PC-3 (cell line): ENCODE measurements around the gene DAP3. TPM values are rescaled to one million over a fixed set of nuclear protein-coding genes. Genes with fewer than 3 reads are reported as not detected.
A peak's percentile ranks its signal among the peaks of the same experiment; 100 is the strongest.
"Not testable (repeated sequence)": the region's sequence is repeated elsewhere in the genome, so short reads cannot be mapped to it uniquely, and the experiment has no call there.

Experiments used
- ATAC-seq: fragments of 200-7000 bp; cut with Tn5 transposase; 2 replicates; pipeline ENCODE4 v1.9.1; 2020; ENCODE audit warnings: mild to moderate bottlenecking, moderate library complexity
- BruUV-seq: library from RNA; stranded (reverse); fragments of 400-500 nt; replicated peaks from 2 replicates; lab custom pipeline; 2021; lab: Mats Ljungman, UMichigan
- CTCF ChIA-PET: fragments of 300-600 bp; sonication (Branson Sonifier 250); formaldehyde crosslinking; loops from one replicate; lab custom pipeline; 2022; ENCODE audit warnings: antibody characterized with exemption; lab: Charles Lee
- POLR2A ChIA-PET: fragments of 300-600 bp; sonication (Branson Sonifier 250); formaldehyde crosslinking; loops from one replicate; lab custom pipeline; 2022; ENCODE audit warnings: antibody characterized with exemption; ENCODE audit not compliant: unreplicated experiment; lab: Charles Lee
- DNase-seq: peaks from one replicate; pipeline ENCODE4 v3.0.0-alpha.2; 2015
- H2AFZ ChIP-seq: fragments of 300-600 bp; sonication (generic); 2 replicates; pipeline ENCODE4 v1.6.0; 2016; ENCODE audit warnings: antibody characterized with exemption, low read length
- H3F3A ChIP-seq: fragments of 300-600 bp; sonication (generic); one replicate; pipeline ENCODE4 v1.6.0; 2017; ENCODE audit warnings: antibody characterized with exemption, low read length, control low read depth, mild to moderate bottlenecking; ENCODE audit not compliant: unreplicated experiment
- H3K27ac ChIP-seq: fragments of 300-600 bp; sonication (generic); 2 replicates; pipeline ENCODE4 v1.5.1; 2016; ENCODE audit warnings: mild to moderate bottlenecking, low read length
- H3K27me3 ChIP-seq: fragments of 300-600 bp; sonication (generic); 2 replicates; pipeline ENCODE4 v1.6.1; 2016; ENCODE audit warnings: low read length, mixed read lengths
- H3K36me3 ChIP-seq: fragments of 300-600 bp; sonication (generic); 2 replicates; pipeline ENCODE4 v1.6.1; 2016; ENCODE audit warnings: low read depth, mixed run types, low read length, mixed read lengths
- H3K4me1 ChIP-seq: fragments of 300-600 bp; sonication (generic); 2 replicates; pipeline ENCODE4 v1.5.1; 2016; ENCODE audit warnings: low read length; ENCODE audit not compliant: insufficient read depth
- H3K4me2 ChIP-seq: fragments of 300-600 bp; sonication (generic); 2 replicates; pipeline ENCODE4 v1.6.0; 2016; ENCODE audit warnings: low read length
- H3K4me3 ChIP-seq: fragments of 300-600 bp; sonication (generic); 2 replicates; pipeline ENCODE4 v1.5.1; 2016; ENCODE audit warnings: mild to moderate bottlenecking, low read length, mixed read lengths
- H3K79me2 ChIP-seq: fragments of 300-600 bp; sonication (generic); 2 replicates; pipeline ENCODE4 v1.6.1; 2017; ENCODE audit warnings: low read length, mixed read lengths
- H3K9ac ChIP-seq: fragments of 300-600 bp; sonication (generic); 2 replicates; pipeline ENCODE4 v1.6.0; 2016; ENCODE audit warnings: mild to moderate bottlenecking, low read length
- H3K9me2 ChIP-seq: fragments of 300-600 bp; sonication (generic); replicated peaks from 2 replicates; pipeline ENCODE4 v1.6.1; 2016; ENCODE audit warnings: mixed run types, low read length, mixed read lengths
- H3K9me3 ChIP-seq: fragments of 300-600 bp; sonication (generic); 2 replicates; pipeline ENCODE4 v1.6.1; 2016; ENCODE audit warnings: low read length, mixed read lengths
- H4K20me1 ChIP-seq: fragments of 300-600 bp; sonication (generic); 2 replicates; pipeline ENCODE4 v1.6.1; 2016; ENCODE audit warnings: low read length, mixed read lengths
- EZH2 ChIP-seq: fragments of 300-600 bp; sonication (generic); IDR thresholded peaks from one replicate; pipeline ENCODE4 v1.6.1; 2017; ENCODE audit warnings: antibody characterized with exemption, mild to moderate bottlenecking, low read length; ENCODE audit not compliant: unreplicated experiment
- EZH2phosphoT487 ChIP-seq: fragments of 300-600 bp; sonication (generic); IDR thresholded peaks from 2 replicates; pipeline ENCODE4 v1.6.1; 2018; ENCODE audit warnings: mild to moderate bottlenecking, antibody characterized with exemption, low read length, borderline replicate concordance
- intact Hi-C: fragments of 100-400 bp; cut with micrococcal nuclease; formaldehyde crosslinking; loops from 2 replicates; pipeline ENCODE4 v1.9.0; 2023
- total RNA-seq: library from RNA; depleted of rRNA; stranded (reverse); fragments of >200 nt; gene quantifications from 2 replicates; pipeline ENCODE4 v1.2.3, GENCODE V29; 2014
- TF ChIP-seq, protein P1 (sequence below): fragments of 300-600 bp; sonication (generic); conservative IDR thresholded peaks from 2 replicates; pipeline ENCODE4 v1.5.1; 2017; ENCODE audit warnings: antibody characterized with exemption, low read depth, mild to moderate bottlenecking, low read length

The DAP3 gene
- total RNA-seq, 1 experiment from 2014 or later = 144 TPM

DNA sequence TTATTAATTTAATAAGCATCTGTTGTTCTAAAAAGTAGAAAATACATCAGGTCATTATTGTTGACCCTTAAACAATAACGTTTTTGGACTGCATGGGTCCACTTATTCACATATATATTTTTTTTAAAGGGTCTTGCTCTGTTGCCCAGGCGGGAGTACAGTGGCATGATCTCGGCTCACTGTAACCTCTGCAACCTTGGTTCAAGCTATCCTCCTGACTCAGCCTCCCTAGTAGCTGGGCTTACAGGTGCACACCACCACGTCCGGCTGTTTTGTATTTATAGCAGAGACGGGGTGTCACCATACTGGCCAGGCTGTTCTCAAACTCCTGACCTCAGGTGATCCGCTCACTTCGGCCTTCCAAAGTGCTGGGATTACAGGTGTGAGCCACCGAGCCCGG is 53.0 kb downstream of the DAP3 start:
- POLR2A ChIA-PET = no interaction called here
- ATAC-seq = no peak

DNA sequence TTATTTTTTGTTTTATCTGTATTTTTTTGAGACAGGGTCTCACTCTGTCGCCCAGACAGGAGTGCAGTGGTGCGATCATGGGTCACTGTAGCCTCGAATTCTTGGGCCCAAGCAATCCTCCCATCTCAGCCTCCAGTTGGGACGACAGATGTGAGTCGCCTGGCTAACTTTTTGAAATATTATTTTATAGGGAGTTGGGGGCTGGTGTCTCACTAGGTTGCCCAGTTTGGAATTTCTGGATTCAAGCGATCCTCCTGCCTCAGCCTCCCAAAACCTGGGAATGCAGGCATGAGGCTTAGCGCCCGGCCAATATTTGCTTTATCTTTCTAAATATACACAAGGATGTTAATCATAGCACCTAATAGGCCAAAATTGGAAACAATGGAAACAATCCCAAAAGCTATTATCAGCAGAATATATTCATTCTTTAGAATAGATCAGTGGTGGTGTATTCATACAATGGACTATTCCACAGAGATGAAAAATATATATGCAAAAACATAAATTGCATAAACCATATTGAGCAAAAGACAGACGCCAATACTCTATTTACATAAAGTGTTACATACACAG is 55.9 kb downstream of the DAP3 start:
- peak overlapping the region; percentile 37 for H3K27ac ChIP-seq
- no peaks in the 10 kb centered on the region for H3K9me3 ChIP-seq
- POLR2A ChIA-PET = no interaction called here
- peak overlapping the region; percentile 75 for H3K9ac ChIP-seq
- H3K4me3 ChIP-seq = peak overlapping the region; percentile 70
- CTCF ChIA-PET = no interaction called here
- DNase-seq (peak; percentile 21), ATAC-seq (no peak; the same call in 1 of the 2 replicates)
- 0 out of 2 replicates have a peak, but pooled peaks cover 4% of the 10 kb centered on the region for H3K4me1 ChIP-seq
- no peaks in the 10 kb centered on the region for H3K79me2 ChIP-seq
- no peaks in the 10 kb centered on the region for H3F3A ChIP-seq
- TF ChIP-seq, protein P1, sequence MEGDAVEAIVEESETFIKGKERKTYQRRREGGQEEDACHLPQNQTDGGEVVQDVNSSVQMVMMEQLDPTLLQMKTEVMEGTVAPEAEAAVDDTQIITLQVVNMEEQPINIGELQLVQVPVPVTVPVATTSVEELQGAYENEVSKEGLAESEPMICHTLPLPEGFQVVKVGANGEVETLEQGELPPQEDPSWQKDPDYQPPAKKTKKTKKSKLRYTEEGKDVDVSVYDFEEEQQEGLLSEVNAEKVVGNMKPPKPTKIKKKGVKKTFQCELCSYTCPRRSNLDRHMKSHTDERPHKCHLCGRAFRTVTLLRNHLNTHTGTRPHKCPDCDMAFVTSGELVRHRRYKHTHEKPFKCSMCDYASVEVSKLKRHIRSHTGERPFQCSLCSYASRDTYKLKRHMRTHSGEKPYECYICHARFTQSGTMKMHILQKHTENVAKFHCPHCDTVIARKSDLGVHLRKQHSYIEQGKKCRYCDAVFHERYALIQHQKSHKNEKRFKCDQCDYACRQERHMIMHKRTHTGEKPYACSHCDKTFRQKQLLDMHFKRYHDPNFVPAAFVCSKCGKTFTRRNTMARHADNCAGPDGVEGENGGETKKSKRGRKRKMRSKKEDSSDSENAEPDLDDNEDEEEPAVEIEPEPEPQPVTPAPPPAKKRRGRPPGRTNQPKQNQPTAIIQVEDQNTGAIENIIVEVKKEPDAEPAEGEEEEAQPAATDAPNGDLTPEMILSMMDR = no peak
- no peak for TF ChIP-seq EZH2phosphoT487
- TF ChIP-seq EZH2 = no peak
- H3K36me3 ChIP-seq = no peaks in the 10 kb centered on the region
- H2AFZ ChIP-seq = peak overlapping the region; percentile 77
- intact Hi-C loops = loop anchor here (5.0 kb wide), 1 partner anchor 188 kb away; the partner anchor contains the start of gene KHDC4
- no peaks in the 10 kb centered on the region for H3K9me2 ChIP-seq
- H4K20me1 ChIP-seq = no peaks in the 10 kb centered on the region
- peak overlapping the region; percentile 80 for H3K4me2 ChIP-seq
- TSS peak; percentile 81 for BruUV-seq
- no peaks in the 10 kb centered on the region for H3K27me3 ChIP-seq

More for the DNA sequence above, 53.0 kb downstream of the DAP3 start:
- H3K4me1 ChIP-seq = 0 out of 2 replicates have a peak, but pooled peaks cover 4% of the 10 kb centered on the region
- DNase-seq = no peak
- H3K9ac ChIP-seq = no peak overlapping the region
- BruUV-seq = no TSS peak
- H2AFZ ChIP-seq = no peak overlapping the region
- peaks cover 16% of the 10 kb centered on the region for H3K36me3 ChIP-seq
- no peaks in the 10 kb centered on the region for H3K27me3 ChIP-seq
- H4K20me1 ChIP-seq = no peaks in the 10 kb centered on the region
- no peaks in the 10 kb centered on the region for H3F3A ChIP-seq
- no peak for TF ChIP-seq EZH2phosphoT487
- TF ChIP-seq, protein P1 = no peak
- H3K4me3 ChIP-seq = no peak overlapping the region
- no peaks in the 10 kb centered on the region for H3K9me2 ChIP-seq
- no peak overlapping the region for H3K27ac ChIP-seq
- no peak overlapping the region for H3K4me2 ChIP-seq
- no peaks in the 10 kb centered on the region for H3K79me2 ChIP-seq
- CTCF ChIA-PET = no interaction called here
- intact Hi-C loops = no loop called here
- no peaks in the 10 kb centered on the region for H3K9me3 ChIP-seq

DNA sequence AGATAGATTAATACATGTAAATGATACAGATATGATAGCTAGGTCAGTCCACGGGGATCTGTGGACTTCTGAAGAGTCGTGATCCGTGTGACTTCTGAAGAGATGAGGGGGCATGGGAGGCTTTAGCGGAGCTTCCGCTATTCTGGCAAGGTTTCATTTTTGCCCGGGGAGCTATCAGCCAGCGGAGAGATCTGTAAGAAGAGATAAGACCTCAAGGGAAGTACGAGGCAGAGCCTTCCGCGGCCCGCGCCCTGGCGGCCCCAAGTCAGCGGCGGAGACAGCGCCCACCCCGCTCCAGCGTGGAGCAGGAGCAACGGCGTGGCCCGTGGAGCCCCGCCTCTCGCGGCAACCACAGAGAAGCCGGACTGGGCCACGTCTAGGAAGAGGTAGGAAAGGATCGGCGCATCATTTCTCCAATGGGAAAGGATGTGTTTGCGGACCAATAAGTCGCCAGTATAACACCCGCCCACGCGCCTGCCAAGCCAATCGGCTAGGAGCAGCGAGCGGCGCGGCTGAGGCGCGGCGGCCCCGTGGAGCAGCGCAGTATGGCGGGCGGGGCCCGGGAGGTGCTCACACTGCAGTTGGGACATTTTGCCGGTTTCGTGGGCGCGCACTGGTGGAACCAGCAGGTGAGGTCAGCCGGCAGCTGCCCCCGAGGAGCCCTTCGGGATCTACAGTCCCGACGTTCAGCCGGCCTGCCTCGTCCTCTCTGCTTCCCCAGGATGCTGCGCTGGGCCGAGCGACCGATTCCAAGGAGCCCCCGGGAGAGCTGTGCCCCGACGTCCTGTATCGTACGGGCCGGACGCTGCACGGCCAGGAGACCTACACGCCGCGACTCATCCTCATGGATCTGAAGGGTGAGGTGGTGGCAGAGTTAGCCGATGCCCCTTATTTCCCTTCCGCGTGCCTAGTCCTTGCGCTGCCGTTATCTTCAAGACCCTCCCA is 56.7 kb downstream of the DAP3 start:
- H3K9me3 ChIP-seq, H3K36me3 ChIP-seq, BruUV-seq, POLR2A ChIA-PET, H3K27me3 ChIP-seq, CTCF ChIA-PET, H3K4me1 ChIP-seq, H3F3A ChIP-seq, H3K9me2 ChIP-seq, H4K20me1 ChIP-seq, H3K79me2 ChIP-seq: not testable (repeated sequence)
- Histone ChIP-seq H3K4me3 (peak overlapping the region; percentile 70), H3K9ac (peak overlapping the region; percentile 75), H2AFZ (peak overlapping the region; percentile 77), H3K4me2 (peak overlapping the region; percentile 80), H3K27ac (peak overlapping the region; percentile 37)
- intact Hi-C loops = loop anchor here (5.0 kb wide), 1 partner anchor 187 kb away; the partner anchor contains the start of gene KHDC4
- peak; percentile 93 for ATAC-seq
- DNase-seq = peak; percentile 99

DNA sequence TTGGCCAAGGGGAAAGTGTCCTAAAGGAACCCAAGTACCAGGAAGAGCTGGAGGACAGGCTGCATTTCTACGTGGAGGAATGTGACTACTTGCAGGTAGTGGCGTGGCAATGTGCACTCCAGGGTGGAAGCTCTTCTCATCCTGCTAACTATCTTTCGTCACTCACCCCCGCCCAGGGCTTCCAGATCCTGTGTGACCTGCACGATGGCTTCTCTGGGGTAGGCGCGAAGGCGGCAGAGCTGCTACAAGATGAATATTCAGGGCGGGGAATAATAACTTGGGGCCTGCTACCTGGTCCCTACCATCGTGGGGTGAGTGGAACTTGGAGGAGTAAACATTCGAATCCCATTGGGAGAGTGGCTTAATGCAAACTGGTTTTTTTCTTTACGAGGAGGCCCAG is 58.7 kb downstream of the DAP3 start:
- CTCF ChIA-PET, H3K36me3 ChIP-seq, ATAC-seq, H3K4me2 ChIP-seq, BruUV-seq, H3K9me2 ChIP-seq, H3K4me3 ChIP-seq, H3K4me1 ChIP-seq, H3K9me3 ChIP-seq, H2AFZ ChIP-seq, H3K79me2 ChIP-seq, H3K27ac ChIP-seq, H3K27me3 ChIP-seq, H4K20me1 ChIP-seq, H3F3A ChIP-seq, H3K9ac ChIP-seq, POLR2A ChIA-PET, DNase-seq: not testable (repeated sequence)
- intact Hi-C loops = loop anchor here (5.0 kb wide), 1 partner anchor 185 kb away; the partner anchor contains the start of gene KHDC4
